IPS-NIHi7 (cell line): ENCODE results near the gene KLHL17.

ENCODE experiments used
- DNase-seq: peaks from one replicate; pipeline ENCODE4 v3.0.0; 2012; ENCODE audit warnings: mixed read lengths; ENCODE audit errors: extremely low spot score

The KLHL17 gene

GRCh38 chr1:950881-951280 lies 9.5 kb upstream of the KLHL17 start:
- DNase-seq = no peak

DNA sequence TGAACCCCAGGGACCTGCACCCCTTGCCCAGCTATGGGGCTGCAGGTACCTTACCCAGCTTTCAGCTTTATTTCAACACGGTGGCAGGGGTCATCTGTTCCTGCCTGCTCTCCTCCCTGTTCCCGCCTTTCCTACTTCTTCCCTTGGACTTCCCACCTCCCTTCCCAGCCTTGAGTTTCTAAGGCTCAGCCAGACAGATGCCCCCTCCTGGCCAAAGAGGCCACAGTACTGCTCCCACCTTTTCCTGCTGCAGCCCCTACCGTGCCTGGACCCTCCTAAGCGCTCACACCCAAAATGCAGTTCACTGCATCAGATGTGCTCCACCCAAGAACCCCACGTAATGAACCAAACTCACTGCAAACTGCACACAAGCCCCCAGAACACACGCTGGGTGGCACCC lies 9.0 kb upstream of the KLHL17 start:
- peak; percentile 67 for DNase-seq

GRCh38 chr1:952201-952600 lies 8.2 kb upstream of the KLHL17 start:
- no peak for DNase-seq

DNA sequence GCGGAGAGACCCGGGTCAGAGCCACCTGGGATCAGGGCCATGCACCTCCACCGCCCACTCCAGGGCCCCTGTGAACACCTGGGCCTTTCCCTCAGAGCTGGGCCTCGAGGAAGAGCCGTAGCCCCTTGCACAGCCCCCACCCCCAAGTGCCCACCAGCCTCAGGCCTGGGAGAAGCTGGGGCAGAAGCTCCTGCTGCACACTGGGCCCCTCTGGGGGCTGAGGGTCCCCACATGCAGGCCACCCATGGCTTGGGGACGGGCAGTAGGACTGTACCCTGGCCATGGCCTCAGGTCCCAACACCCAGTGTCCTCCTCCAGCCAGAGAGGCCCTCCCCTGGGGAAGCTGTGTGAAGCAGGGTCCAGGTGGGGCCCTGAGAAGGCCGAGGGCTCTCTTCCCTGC lies 7.8 kb upstream of the KLHL17 start:
- DNase-seq = no peak

DNA sequence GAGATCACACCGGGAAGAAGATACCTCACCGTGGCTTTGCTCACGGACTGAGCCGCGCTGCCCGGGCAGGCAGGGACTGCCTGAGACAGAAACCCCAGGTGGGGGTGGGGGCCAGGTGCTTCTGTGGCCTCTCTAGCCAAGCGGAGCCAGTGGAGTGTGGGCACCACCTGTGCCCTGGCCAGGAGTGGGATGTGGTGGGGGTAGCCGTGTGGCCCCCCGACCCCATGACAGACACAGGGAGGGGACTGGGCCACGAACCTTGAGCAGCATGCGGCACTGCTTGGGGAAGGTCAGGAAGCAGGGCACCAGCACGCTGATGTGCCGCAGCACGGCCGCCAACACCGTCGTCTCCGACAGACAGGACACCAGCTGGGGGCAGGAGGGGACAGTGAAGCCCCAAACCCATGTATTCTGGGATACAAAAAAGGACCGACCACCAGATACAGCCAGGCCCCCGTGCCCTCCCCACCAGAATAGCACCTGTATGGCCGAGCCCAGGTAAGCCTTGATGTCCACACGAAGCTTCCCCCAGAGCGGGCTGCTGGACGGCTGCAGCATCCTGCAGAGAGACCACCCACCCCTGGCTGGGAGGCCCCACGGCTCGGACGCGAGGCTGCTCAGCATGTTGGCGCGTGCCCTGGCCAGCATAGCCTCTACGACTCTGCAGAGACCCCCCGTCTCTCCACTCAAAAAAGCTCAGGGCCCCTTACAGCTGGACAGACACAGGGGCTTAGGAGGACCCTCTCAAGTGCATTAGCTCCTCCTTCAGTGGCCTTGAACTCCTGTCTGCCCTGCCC lies 6.7 kb upstream of the KLHL17 start:
- DNase-seq = no peak

DNA sequence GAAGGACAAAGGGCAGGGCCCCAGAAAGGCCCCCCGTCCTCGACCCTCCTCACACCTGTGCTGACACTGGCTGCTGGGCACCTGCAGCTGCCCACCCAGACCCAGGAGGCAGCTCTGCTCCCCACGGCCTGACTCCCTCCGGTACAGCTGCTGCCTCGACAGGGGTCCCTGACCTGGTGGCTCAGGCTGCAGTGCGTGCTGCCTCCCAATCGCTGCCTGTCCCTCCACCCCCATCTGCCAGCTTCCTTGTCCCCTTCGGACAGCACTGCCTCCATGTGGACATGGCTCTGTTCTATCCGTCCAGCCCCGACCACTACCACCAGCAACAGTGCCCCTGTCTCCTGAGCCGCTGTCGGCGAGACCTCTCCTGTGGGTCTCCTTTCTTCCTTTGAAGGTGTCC lies 5.5 kb upstream of the KLHL17 start:
- no peak for DNase-seq

DNA sequence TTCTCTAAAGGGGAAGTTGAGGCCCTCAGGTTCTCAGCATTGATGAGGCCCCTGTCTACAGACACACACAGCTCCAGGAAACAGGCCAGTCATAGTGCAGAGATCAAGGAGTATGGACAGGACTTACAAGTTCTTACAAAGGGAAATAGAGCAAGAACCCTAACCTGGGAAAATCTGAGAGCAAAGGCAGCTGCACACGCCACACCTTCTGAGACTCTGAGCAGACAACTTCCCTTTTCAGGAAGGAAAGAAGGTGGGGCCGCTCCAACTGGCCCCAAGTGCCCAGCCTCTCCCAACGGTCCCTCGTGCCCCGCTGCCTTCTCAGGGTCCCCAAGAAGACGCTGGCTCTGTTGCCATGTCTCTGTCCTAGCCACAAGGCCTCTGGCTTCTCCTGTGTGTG lies 4.9 kb upstream of the KLHL17 start:
- DNase-seq = no peak

DNA sequence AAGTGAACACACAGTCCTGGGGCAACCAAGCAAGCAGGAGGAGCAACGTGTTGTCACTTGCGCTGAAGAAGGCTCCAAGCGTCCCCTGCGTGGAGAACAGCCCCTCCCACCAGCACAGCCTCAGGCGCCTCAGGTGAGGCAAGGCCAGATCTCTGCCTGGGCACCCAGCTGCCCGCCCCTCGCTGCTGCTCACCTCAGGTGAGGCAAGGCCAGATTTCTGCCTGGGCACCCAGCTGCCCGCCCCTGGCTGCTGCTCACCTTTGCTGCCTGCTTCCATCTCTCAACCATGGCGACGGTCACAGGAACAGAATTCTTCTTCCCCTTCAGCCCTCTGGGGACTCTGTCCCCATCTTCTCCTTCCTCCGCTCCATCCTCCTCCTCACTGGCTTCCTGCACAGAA lies 3.7 kb upstream of the KLHL17 start:
- no peak for DNase-seq

GRCh38 chr1:958823-959730 lies 1.3 kb upstream of the KLHL17 start, which contains the start of gene NOC2L:
NOC2L (minus strand) TSS chr1:959256; CDS start chr1:959240, 16 bp downstream.
- peak; percentile 91 for DNase-seq

GRCh38 chr1:959731-960362 lies 537 bp upstream of the KLHL17 start:
- no peak for DNase-seq

- DNase-seq = no peak
Observed at GRCh38 chr1:961132-961669, 817 bp downstream of the KLHL17 start.

GRCh38 chr1:962381-963300 lies 2.3 kb downstream of the KLHL17 start:
- DNase-seq = no peak

GRCh38 chr1:963301-963651 lies 2.9 kb downstream of the KLHL17 start:
- DNase-seq = no peak

DNA sequence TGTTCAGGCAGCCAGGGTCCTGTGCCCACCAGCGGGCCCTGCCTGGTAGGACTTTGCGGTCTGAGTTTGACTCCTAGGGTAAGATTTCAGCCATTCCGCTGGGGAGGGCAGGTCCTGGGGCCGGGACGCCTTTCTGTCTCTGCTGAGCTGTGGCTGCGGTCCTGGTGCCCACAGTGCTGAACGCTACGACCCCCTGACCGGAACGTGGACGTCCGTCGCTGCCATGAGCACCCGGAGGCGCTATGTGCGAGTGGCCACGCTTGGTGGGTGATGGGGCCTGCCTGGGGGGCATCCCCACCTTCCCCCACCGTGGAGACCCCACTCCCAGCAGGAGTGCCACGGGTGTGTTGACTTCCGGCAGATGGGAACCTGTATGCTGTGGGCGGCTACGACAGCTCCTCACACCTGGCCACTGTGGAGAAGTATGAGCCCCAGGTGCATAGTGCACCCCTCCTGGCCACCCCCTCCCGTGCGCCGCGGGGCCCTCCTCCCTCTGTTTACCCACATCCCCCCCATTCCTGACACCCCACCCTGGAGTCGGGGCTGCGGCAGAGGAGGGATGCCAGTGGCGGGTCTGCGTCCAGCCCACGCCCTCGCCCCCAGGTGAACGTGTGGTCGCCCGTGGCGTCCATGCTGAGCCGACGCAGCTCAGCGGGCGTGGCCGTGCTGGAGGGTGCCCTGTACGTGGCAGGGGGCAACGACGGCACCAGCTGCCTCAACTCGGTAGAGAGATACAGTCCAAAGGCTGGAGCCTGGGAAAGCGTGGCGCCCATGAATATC lies 3.6 kb downstream of the KLHL17 start:
- DNase-seq = no peak

DNA sequence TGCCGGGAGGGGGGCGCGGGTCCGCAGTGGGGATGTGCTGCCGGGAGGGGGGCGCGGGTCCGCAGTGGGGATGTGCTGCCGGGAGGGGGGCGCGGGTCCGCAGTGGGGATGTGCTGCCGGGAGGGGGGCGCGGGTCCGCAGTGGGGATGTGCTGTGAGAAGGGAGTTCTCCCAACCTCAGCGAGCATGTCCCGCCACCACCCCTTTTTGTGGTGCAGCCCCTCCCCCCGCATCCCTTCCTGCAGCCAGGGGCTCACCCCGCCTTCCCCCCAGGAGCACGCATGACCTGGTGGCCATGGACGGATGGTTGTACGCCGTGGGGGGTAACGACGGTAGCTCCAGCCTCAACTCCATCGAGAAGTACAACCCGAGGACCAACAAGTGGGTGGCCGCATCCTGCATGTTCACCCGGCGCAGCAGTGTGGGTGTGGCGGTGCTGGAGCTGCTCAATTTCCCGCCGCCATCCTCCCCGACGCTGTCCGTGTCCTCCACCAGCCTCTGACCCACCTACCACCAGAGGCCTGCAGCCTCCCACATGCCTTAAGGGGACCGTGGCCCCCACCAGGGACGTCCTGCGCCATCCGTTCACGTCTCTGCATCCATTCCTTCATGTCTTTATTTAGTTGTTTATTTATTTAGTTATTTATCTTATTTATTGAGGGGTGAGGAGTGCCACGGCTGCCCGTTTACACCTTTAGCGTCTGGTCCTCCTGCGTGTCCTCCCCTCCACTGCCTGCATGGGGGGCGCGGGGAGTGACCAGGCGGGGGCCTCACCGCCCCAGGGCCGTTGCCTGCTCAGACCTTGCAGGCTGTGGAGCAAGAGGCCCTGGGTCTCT lies 4.5 kb downstream of the KLHL17 start:
- no peak for DNase-seq

GRCh38 chr1:965526-966134 lies 5.2 kb downstream of the KLHL17 start:
- DNase-seq = no peak

GRCh38 chr1:966135-966703 lies 5.8 kb downstream of the KLHL17 start, which contains the start of gene PLEKHN1:
PLEKHN1 (plus strand) TSS chr1:966482; CDS start chr1:966532, 50 bp downstream.
- peak; percentile 73 for DNase-seq

DNA sequence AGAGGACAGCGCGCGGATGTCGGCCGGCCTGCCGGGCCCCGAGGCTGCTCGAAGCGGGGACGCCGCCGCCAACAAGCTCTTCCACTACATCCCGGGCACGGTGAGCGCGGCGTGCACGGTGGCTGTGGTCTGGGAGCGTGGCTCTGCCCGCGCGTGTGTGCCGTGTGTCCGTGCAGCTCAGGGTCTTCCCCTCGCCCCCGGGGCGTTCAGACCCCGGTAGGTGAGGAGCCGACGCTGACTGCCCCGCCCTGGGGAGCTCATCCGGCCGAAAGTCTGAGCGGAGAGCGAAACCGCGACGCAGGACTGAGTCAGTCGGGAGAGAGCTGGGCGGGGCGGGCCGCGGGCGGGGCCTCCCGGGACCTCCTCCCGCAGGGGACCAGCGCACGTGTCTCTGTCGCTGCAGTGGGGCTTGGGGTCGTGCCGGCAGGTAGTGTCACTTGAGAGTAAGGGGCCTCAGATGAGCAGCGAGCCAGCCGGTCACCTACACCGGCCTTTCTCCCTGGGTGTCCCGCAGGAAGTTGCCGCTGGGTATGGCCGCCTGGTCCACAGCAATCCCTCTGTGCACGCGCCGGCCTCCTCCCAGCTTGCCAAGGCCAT lies 6.4 kb downstream of the KLHL17 start:
- DNase-seq = peak; percentile 75
